KOPT-K1 (cell line): ENCODE data around the gene NACC2.

Experiments used
- H3K27ac ChIP-seq: fragments of 200-600 bp; sonication (generic); 2 replicates; pipeline ENCODE4 v1.5.1; 2016; ENCODE audit warnings: antibody characterized with exemption, mild to moderate bottlenecking, low read depth, low read length; ENCODE audit not compliant: poor library complexity, severe bottlenecking
- H3K36me3 ChIP-seq: fragments of 200-600 bp; sonication (generic); 2 replicates; pipeline ENCODE4 v1.5.1; 2017; ENCODE audit warnings: antibody characterized with exemption, mild to moderate bottlenecking, low read length, moderate library complexity; ENCODE audit not compliant: insufficient read depth
- H3K9me3 ChIP-seq: fragments of 200-600 bp; sonication (generic); 2 replicates; pipeline ENCODE4 v1.5.1; 2017; ENCODE audit warnings: antibody characterized with exemption, low read length, mild to moderate bottlenecking; ENCODE audit not compliant: insufficient read depth, poor library complexity, severe bottlenecking

NACC2 gene

DNA sequence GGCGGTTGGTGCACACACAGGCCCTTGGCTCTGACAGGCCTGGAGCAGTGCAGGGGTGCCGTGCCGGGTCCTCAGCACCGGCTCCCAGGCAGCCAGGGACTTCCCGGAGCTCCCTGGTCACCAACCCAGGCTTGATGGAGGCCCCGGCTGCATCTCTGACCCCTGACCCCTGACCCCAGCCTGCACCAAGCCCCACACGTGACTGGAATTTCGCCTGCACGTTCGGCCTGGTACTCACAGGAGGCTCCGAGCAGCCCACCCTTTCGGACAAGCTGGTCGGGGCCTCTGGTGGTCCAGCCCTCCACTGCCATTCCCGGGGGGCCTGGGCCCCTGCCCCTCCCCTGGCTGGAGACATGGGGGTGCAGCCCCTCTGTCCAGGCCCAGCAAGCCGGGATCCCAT, 108.5 kb downstream of the NACC2 start:
- no peaks in the 10 kb centered on the region for H3K36me3 ChIP-seq
- H3K27ac ChIP-seq = no peak overlapping the region
- no peaks in the 10 kb centered on the region for H3K9me3 ChIP-seq

GRCh38 chr9:135985889-135986288, 109.2 kb downstream of the NACC2 start:
- Histone ChIP-seq H3K9me3 (no peaks in the 10 kb centered on the region), H3K27ac (no peak overlapping the region), H3K36me3 (no peaks in the 10 kb centered on the region)

- H3K27ac ChIP-seq = no peak overlapping the region
- H3K36me3 ChIP-seq = no peaks in the 10 kb centered on the region
- H3K9me3 ChIP-seq = no peaks in the 10 kb centered on the region
These were observed 109.7 kb downstream of the NACC2 start for GRCh38 chr9:135985459-135985774.

- Histone ChIP-seq H3K9me3 (no peaks in the 10 kb centered on the region), H3K36me3 (no peaks in the 10 kb centered on the region), H3K27ac (no peak overlapping the region)
These were observed 110.9 kb downstream of the NACC2 start for GRCh38 chr9:135984072-135984710.

GRCh38 chr9:135983208-135984071, 111.6 kb downstream of the NACC2 start:
- H3K36me3 ChIP-seq = no peaks in the 10 kb centered on the region
- H3K27ac ChIP-seq = no peak overlapping the region
- no peaks in the 10 kb centered on the region for H3K9me3 ChIP-seq

DNA sequence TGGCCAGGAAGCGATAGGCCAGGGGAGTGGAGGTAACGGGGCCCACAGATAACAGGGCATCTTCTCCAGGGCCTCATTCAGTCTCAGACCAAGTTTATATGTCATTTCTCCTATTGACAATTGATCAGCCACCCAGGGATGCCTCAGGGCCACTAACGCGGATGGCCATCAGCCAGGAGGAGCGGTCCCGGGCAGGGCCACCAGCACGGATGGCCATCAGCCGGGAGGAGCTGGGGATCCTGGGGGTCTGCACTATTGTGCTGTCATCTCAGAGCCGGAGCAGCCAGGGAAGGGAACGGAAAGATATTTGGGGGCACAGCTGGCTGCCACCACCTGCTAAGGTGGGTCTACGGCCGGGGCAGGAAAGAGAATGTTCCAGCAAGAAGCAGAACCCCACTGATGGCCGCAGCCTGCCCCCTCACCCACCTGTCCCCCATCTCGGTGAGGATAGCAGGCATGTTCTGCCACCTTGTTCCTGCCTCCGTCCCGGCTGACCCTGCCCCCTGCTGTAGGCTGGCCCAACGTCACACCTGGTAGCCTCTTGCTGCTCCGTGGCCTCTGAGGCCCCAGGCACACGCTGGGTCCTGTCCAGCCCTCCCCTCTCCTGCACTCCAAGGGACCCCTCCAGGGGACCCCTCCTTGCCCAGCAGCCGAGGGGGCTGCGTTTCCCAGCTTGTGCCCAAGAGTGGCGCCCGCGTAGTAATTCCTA, 112.4 kb downstream of the NACC2 start:
- Histone ChIP-seq H3K9me3 (no peaks in the 10 kb centered on the region), H3K36me3 (no peaks in the 10 kb centered on the region), H3K27ac (no peak overlapping the region)

GRCh38 chr9:135980926-135981630, 114.0 kb downstream of the NACC2 start:
- H3K27ac ChIP-seq = no peak overlapping the region
- no peaks in the 10 kb centered on the region for H3K36me3 ChIP-seq
- H3K9me3 ChIP-seq = no peaks in the 10 kb centered on the region

- Histone ChIP-seq H3K27ac (no peak overlapping the region), H3K9me3 (no peaks in the 10 kb centered on the region), H3K36me3 (no peaks in the 10 kb centered on the region)
These were observed 115.4 kb downstream of the NACC2 start for GRCh38 chr9:135979547-135980166.

- Histone ChIP-seq H3K9me3 (no peaks in the 10 kb centered on the region), H3K27ac (no peak overlapping the region), H3K36me3 (no peaks in the 10 kb centered on the region)
These were observed 116.2 kb downstream of the NACC2 start for GRCh38 chr9:135978642-135979546.

DNA sequence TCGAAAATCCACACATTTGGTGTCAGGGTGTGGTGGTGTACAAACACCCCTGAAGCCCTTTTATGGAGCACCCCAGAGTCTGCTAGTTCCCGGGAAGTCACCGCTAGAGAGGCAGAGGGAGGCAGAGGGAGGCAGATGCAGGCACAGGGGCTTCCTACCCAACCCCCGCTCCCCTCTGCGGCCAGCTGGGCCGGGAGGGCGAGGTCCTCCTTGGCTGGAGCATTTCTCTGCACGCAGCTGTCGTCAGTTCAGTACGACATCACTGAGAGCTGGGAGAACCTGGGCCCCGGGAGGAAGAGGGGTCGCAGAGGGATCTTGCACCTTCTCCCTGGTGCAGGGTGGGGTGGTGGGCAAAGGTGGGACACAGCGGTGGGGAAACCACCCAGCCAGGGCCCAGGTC, 118.1 kb downstream of the NACC2 start:
- Histone ChIP-seq H3K36me3 (no peaks in the 10 kb centered on the region), H3K9me3 (no peaks in the 10 kb centered on the region), H3K27ac (no peak overlapping the region)

GRCh38 chr9:135976531-135976930, 118.6 kb downstream of the NACC2 start:
- no peaks in the 10 kb centered on the region for H3K36me3 ChIP-seq
- H3K9me3 ChIP-seq = no peaks in the 10 kb centered on the region
- H3K27ac ChIP-seq = no peak overlapping the region

DNA sequence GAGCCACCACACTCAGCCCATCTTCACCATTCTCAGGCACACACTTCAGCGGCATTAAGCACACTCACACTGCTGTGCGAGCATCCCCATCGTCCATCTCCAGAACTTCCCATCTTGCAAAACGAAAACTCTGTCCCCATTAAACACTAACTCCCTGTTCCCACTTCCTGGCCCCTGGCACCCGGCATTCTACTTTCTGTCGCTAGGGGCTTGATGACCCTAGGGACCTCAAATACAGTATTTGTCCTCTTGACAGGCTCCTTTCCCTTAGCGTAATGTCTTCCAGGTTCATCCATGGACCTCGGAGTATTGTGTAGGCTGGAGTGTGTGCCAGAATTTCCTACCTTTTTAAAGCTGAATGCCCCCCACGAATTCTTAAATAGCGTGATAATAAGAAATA, 119.3 kb downstream of the NACC2 start:
- H3K27ac ChIP-seq = no peak overlapping the region
- H3K9me3 ChIP-seq = no peaks in the 10 kb centered on the region

GRCh38 chr9:135974220-135974573, 120.9 kb downstream of the NACC2 start:
- H3K9me3 ChIP-seq = no peaks in the 10 kb centered on the region
- H3K36me3 ChIP-seq = no peaks in the 10 kb centered on the region
- no peak overlapping the region for H3K27ac ChIP-seq

More for the DNA sequence above, 119.3 kb downstream of the NACC2 start:
- H3K36me3 ChIP-seq = no peaks in the 10 kb centered on the region
